HepG2 (cell line): ENCODE measurements around the gene OR10AD1. TPM values are rescaled to one million over a fixed set of nuclear protein-coding genes. Genes with fewer than 3 reads are reported as not detected.

ENCODE experiments used
- FOXA1 ChIP-seq, 2 experiments: fragments of 450-650 bp in 1 of 2; sonication (generic) in 1 of 2; formaldehyde crosslinking in 1 of 2; IDR thresholded peaks; 2 replicates each; pipeline versions ENCODE4 v1.4.0 to v1.6.1; 2016 to 2020; ENCODE audit warnings: missing genetic modification reagents in 1 of 2
- GATA4 ChIP-seq: sonication (generic); IDR thresholded peaks from 2 replicates; pipeline ENCODE4 v1.6.1; 2016; ENCODE audit warnings: antibody characterized with exemption, low read depth, borderline replicate concordance
- HNRNPL ChIP-seq: fragments of 200-400 bp; formaldehyde crosslinking; IDR thresholded peaks from 2 replicates; pipeline ENCODE4 v1.6.1; 2017; ENCODE audit warnings: mild to moderate bottlenecking, low read depth, low read length
- MAFG ChIP-seq: sonication (generic); formaldehyde crosslinking; IDR thresholded peaks from 2 replicates; pipeline ENCODE4 v1.5.1; 2020; ENCODE audit warnings: mild to moderate bottlenecking, missing genetic modification reagents
- NR3C1 ChIP-seq: sonication (generic); formaldehyde crosslinking; IDR thresholded peaks from 2 replicates; pipeline ENCODE4 v1.4.0; 2020; ENCODE audit warnings: missing genetic modification reagents
- SIN3B ChIP-seq: fragments of 150-350 bp; IDR thresholded peaks from 2 replicates; pipeline ENCODE4 v1.6.1; 2014; ENCODE audit warnings: low read length
- SIX1 ChIP-seq: sonication (generic); formaldehyde crosslinking; IDR thresholded peaks from 2 replicates; pipeline ENCODE4 v1.4.0; 2020; ENCODE audit warnings: missing genetic modification reagents, borderline replicate concordance
- SSRP1 ChIP-seq: IDR thresholded peaks from 2 replicates; pipeline ENCODE4 v1.6.1; 2016; ENCODE audit warnings: control low read depth
- U2AF1 ChIP-seq: fragments of 200-400 bp; formaldehyde crosslinking; optimal IDR thresholded peaks from 2 replicates; pipeline ENCODE3; 2017; ENCODE audit warnings: mild to moderate bottlenecking, low read depth, low read length
- ZBTB7A ChIP-seq: sonication (generic); formaldehyde crosslinking; IDR thresholded peaks from 2 replicates; pipeline ENCODE4 v1.8.0; 2022; ENCODE audit warnings: mild to moderate bottlenecking, missing genetic modification reagents
- ZNF251 ChIP-seq: sonication (generic); formaldehyde crosslinking; IDR thresholded peaks from 2 replicates; pipeline ENCODE4 v1.9.0; 2021; ENCODE audit warnings: mild to moderate bottlenecking, missing genetic modification reagents
- ZNF281 ChIP-seq: sonication (generic); formaldehyde crosslinking; IDR thresholded peaks from 2 replicates; pipeline ENCODE4 v1.4.0; 2020; ENCODE audit warnings: missing genetic modification reagents, borderline replicate concordance
- ZNF282 ChIP-seq: fragments of 450-650 bp; IDR thresholded peaks from 2 replicates; pipeline ENCODE4 v1.6.1; 2018; ENCODE audit not compliant: partially characterized antibody
- ZNF547 ChIP-seq: sonication (generic); formaldehyde crosslinking; IDR thresholded peaks from 2 replicates; pipeline ENCODE4 v1.5.1; 2020; ENCODE audit warnings: mild to moderate bottlenecking, missing genetic modification reagents
- ZNF740 ChIP-seq: sonication (generic); formaldehyde crosslinking; IDR thresholded peaks from 2 replicates; pipeline ENCODE4 v1.4.0; 2020; ENCODE audit warnings: missing genetic modification reagents
- ZNF788 ChIP-seq: sonication (generic); formaldehyde crosslinking; IDR thresholded peaks from 2 replicates; pipeline ENCODE4 v1.5.0; 2020; ENCODE audit warnings: mild to moderate bottlenecking, missing genetic modification reagents, borderline replicate concordance
- ZZZ3 ChIP-seq: sonication (generic); formaldehyde crosslinking; IDR thresholded peaks from 2 replicates; pipeline ENCODE4 v1.4.0; 2020; ENCODE audit warnings: missing genetic modification reagents, mild to moderate bottlenecking, borderline replicate concordance
- polyA plus RNA-seq, 8 experiments: library from polyadenylated mRNA; depleted of rRNA in 3 of 8; stranded (reverse) in 7 of 8; unstranded in 1 of 8; fragments of >200 nt; fragmentation: Illumina TruSeq in 4 of 8; extraction: Trizol in 4 of 8; gene quantifications; 2 replicates each; pipeline versions ENCODE4 v1.2.1 to v1.2.3, GENCODE V29; 2011 to 2016; ENCODE audit warnings: low read depth in 4 of 8, missing spikeins in 1 of 8, mixed read lengths in 1 of 8; ENCODE audit not compliant: insufficient read depth in 1 of 8
- total RNA-seq, 5 experiments: library from RNA; depleted of rRNA; stranded (reverse); fragments of >200 nt; fragmentation: Illumina TruSeq; extraction: Trizol; gene quantifications; 2 replicates each; pipeline ENCODE4 v1.2.3, GENCODE V29; 2016; ENCODE audit warnings: low read depth in 1 of 5
- TF ChIP-seq, protein P1 (sequence below): sonication (generic); formaldehyde crosslinking; IDR thresholded peaks from 2 replicates; pipeline ENCODE4 v1.4.0; 2020; ENCODE audit warnings: missing genetic modification reagents
- TF ChIP-seq, protein P2 (sequence below): sonication (generic); formaldehyde crosslinking; IDR thresholded peaks from 2 replicates; pipeline ENCODE4 v1.5.1; 2020; ENCODE audit warnings: missing genetic modification reagents, mild to moderate bottlenecking, borderline replicate concordance

OR10AD1 gene
- total and polyA plus RNA-seq, 2 of the 13 experiments (the other 11 are each of a cell fraction or from before 2014, with no cell fraction given) = not detected

DNA sequence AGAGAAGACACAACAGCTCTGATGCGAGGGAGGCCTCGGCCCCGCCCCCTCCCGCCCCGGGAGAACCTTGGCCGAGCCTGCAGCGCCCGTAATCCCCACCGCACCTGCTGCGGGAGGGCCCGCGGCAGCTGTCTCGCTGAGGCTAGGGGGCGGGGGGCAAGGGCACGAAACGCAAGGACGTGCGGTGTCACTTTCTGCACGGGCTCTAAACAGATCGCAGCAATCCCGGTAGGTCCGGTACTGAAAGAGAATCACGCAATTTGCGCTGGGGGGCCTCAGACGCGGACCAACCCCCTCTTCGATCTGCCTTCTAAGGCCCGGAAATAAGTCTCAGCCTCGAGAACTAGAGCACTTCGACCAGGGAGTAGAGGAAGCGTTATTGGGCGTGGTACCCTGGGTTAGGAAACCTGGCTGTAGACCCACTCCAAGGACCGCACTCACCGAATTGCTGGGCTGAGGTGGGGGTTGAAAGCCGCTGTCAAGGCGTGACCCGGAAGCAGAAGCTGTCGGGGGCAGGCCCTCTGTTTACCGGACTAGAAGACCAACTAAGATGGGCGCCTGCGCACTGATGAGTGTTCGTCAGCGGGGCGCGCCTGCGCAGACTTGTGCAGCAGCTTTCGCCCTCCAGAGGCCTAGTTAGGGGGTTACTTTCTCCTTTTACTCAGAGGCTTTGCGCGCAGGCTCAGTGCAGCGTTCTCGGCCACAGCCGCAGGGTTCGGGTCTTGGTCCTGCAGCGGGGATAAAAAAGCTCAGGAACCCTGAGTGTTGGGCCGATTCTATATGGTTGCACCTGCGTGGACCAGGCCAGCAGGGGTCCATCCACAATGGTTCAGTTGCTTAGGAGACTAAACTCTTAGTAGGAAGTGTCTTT, 45.8 kb downstream of the OR10AD1 start, which contains the start of gene ASB8 (continued):
- TF ChIP-seq, protein P1, sequence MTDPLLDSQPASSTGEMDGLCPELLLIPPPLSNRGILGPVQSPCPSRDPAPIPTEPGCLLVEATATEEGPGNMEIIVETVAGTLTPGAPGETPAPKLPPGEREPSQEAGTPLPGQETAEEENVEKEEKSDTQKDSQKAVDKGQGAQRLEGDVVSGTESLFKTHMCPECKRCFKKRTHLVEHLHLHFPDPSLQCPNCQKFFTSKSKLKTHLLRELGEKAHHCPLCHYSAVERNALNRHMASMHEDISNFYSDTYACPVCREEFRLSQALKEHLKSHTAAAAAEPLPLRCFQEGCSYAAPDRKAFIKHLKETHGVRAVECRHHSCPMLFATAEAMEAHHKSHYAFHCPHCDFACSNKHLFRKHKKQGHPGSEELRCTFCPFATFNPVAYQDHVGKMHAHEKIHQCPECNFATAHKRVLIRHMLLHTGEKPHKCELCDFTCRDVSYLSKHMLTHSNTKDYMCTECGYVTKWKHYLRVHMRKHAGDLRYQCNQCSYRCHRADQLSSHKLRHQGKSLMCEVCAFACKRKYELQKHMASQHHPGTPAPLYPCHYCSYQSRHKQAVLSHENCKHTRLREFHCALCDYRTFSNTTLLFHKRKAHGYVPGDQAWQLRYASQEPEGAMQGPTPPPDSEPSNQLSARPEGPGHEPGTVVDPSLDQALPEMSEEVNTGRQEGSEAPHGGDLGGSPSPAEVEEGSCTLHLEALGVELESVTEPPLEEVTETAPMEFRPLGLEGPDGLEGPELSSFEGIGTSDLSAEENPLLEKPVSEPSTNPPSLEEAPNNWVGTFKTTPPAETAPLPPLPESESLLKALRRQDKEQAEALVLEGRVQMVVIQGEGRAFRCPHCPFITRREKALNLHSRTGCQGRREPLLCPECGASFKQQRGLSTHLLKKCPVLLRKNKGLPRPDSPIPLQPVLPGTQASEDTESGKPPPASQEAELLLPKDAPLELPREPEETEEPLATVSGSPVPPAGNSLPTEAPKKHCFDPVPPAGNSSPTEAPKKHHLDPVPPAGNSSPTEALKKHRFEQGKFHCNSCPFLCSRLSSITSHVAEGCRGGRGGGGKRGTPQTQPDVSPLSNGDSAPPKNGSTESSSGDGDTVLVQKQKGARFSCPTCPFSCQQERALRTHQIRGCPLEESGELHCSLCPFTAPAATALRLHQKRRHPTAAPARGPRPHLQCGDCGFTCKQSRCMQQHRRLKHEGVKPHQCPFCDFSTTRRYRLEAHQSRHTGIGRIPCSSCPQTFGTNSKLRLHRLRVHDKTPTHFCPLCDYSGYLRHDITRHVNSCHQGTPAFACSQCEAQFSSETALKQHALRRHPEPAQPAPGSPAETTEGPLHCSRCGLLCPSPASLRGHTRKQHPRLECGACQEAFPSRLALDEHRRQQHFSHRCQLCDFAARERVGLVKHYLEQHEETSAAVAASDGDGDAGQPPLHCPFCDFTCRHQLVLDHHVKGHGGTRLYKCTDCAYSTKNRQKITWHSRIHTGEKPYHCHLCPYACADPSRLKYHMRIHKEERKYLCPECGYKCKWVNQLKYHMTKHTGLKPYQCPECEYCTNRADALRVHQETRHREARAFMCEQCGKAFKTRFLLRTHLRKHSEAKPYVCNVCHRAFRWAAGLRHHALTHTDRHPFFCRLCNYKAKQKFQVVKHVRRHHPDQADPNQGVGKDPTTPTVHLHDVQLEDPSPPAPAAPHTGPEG (CRISPR knock-in tag) = peak; percentile 65
- no peak for TF ChIP-seq MAFG (CRISPR knock-in tag)
- peak; percentile 87 for TF ChIP-seq ZNF281 (CRISPR knock-in tag)
- no peak for TF ChIP-seq NR3C1 (CRISPR knock-in tag)
- TF ChIP-seq ZNF788 (CRISPR knock-in tag) = peak; percentile 63; the same call in 1 of the 2 replicates
- TF ChIP-seq GATA4 = no peak
- TF ChIP-seq SIN3B = no peak
- TF ChIP-seq ZNF547 (CRISPR knock-in tag) = no peak; the same call in 1 of the 2 replicates
- TF ChIP-seq HNRNPL = no peak
- no peak for TF ChIP-seq ZNF282
- no peak for TF ChIP-seq SSRP1
- TF ChIP-seq SIX1 (CRISPR knock-in tag) = no peak
- TF ChIP-seq FOXA1 (IDR thresholded peaks at IDR 0.05) = no peak
- TF ChIP-seq FOXA1 (CRISPR knock-in tag; IDR thresholded peaks at IDR 0.05) = peak; percentile 86
- TF ChIP-seq ZNF251 (CRISPR knock-in tag) = no peak
- TF ChIP-seq, protein P2, sequence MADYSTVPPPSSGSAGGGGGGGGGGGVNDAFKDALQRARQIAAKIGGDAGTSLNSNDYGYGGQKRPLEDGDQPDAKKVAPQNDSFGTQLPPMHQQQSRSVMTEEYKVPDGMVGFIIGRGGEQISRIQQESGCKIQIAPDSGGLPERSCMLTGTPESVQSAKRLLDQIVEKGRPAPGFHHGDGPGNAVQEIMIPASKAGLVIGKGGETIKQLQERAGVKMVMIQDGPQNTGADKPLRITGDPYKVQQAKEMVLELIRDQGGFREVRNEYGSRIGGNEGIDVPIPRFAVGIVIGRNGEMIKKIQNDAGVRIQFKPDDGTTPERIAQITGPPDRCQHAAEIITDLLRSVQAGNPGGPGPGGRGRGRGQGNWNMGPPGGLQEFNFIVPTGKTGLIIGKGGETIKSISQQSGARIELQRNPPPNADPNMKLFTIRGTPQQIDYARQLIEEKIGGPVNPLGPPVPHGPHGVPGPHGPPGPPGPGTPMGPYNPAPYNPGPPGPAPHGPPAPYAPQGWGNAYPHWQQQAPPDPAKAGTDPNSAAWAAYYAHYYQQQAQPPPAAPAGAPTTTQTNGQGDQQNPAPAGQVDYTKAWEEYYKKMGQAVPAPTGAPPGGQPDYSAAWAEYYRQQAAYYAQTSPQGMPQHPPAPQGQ (CRISPR knock-in tag) = no peak
- no peak for TF ChIP-seq ZBTB7A (CRISPR knock-in tag)
- TF ChIP-seq ZNF740 (CRISPR knock-in tag) = no peak
- no peak for TF ChIP-seq U2AF1
- TF ChIP-seq ZZZ3 (CRISPR knock-in tag) = peak; percentile 55; the same call in 1 of the 2 replicates
